Panc1 (cell line): ENCODE data around the gene MOB3C.

ENCODE experiments used
- CTCF ChIP-seq: fragments of 450-650 bp; IDR thresholded peaks from 2 replicates; pipeline ENCODE4 v1.5.1; 2017; ENCODE audit warnings: mild to moderate bottlenecking
- POLR2AphosphoS5 ChIP-seq: IDR thresholded peaks from 2 replicates; pipeline ENCODE4 v1.6.1; 2012; ENCODE audit warnings: mild to moderate bottlenecking, low read depth, low read length, moderate library complexity
- REST ChIP-seq, 2 experiments: IDR thresholded peaks; 2 replicates each; pipeline ENCODE4 v1.6.1; 2011 to 2012; ENCODE audit warnings: low read depth in 2 of 2, control low read depth in 1 of 2, low read length in 1 of 2, mild to moderate bottlenecking in 1 of 2, moderate library complexity in 1 of 2; ENCODE audit not compliant: insufficient read depth in 1 of 2

- TF ChIP-seq REST (IDR thresholded peaks at IDR 0.05; ENCODE audit: insufficient read depth in 1 of 2, low read depth in 2 of 2, low read length in 1 of 2) (no peak), CTCF (no peak), POLR2AphosphoS5 (no peak)
Measured at GRCh38 chr1:46617108-46617800, 643 bp upstream of the MOB3C start.
